Measurements from ENCODE around the gene NFKBIB.
"Not testable (repeated sequence)": the region's sequence is repeated elsewhere in the genome, so short reads cannot be mapped to it uniquely, and the experiment has no call there.

Gene NFKBIB

DNA sequence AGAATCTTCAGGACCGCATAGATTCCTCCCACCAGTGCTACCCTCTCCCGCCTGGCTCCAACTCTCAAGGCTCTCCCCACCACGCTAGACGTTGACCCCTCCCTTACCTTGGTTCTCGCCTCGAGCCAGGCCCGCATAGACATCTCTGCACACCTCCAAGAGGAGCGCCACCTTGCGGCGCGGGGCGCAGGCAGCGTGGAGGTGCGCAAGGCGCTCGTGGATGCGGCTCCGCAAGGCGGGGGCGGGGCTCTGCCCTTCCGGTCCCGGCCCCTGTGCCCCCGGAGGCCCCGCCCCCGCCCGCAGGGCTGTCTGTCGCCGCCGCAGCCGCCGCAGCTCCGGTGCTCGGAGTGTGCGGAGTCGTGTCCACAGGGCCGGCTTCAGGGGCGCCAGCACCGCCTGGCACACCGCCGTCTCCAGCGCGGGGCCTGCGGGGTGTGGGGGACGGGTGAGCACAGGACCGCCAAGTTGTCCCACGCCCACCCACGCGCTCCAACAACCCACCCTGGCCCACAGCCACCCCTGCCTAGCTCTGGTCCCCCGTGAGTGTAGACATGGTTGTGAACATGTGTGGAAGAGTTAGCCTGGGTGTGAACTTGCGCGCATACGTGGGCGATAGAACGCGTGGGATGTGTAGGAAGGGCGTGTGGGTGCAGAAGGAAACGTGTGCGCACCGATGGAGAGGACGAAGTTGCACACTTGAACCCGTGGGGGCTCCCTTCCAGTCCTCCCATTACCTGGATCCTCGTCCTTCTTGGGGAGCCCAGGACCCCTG is 29.7 kb upstream of the NFKBIB start:
- H3K4me3 ChIP-seq (ENCODE audit: insufficient read depth, low read length, poor library complexity, severe bottlenecking) = peak overlapping the region; percentile 51

DNA sequence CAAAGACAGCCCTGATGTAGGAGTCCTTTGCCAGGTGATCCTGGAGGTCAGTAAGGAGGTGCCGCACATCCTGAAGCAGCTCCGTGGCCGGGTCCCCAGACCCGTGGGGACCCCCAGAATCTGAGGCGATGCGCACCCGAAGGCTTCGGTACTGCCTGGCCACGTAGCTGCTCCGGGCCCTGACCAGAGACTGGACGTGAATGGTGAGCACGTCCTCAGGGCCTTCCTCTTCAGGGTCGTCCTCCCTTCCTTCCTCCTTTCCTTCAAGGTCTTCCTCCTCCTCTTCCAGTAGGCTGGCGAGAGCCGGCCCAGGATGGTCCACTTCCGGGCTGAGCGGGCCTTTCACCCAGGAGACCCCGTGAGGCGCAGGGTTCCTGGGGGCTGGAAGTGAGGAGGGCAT is 29.2 kb upstream of the NFKBIB start:
- H3K9me3 ChIP-seq (ENCODE audit: insufficient read depth, low read length) = no peaks in the 10 kb centered on the region
- no peak for TF ChIP-seq EZH2phosphoT487 (conservative IDR thresholded peaks at IDR 0.05; ENCODE audit: low read length)
- TF ChIP-seq, protein P1, sequence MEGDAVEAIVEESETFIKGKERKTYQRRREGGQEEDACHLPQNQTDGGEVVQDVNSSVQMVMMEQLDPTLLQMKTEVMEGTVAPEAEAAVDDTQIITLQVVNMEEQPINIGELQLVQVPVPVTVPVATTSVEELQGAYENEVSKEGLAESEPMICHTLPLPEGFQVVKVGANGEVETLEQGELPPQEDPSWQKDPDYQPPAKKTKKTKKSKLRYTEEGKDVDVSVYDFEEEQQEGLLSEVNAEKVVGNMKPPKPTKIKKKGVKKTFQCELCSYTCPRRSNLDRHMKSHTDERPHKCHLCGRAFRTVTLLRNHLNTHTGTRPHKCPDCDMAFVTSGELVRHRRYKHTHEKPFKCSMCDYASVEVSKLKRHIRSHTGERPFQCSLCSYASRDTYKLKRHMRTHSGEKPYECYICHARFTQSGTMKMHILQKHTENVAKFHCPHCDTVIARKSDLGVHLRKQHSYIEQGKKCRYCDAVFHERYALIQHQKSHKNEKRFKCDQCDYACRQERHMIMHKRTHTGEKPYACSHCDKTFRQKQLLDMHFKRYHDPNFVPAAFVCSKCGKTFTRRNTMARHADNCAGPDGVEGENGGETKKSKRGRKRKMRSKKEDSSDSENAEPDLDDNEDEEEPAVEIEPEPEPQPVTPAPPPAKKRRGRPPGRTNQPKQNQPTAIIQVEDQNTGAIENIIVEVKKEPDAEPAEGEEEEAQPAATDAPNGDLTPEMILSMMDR (IDR thresholded peaks at IDR 0.05; ENCODE audit: insufficient read depth, low read length, poor library complexity, severe bottlenecking) = no peak
- no peak overlapping the region for H2AFZ ChIP-seq (ENCODE audit: low read depth, low read length, severe bottlenecking)
- peak overlapping the region; percentile 49 for H3K4me3 ChIP-seq (ENCODE audit: insufficient read depth, low read length, poor library complexity, severe bottlenecking)
- H3K9me2 ChIP-seq (replicated peaks; ENCODE audit: insufficient read depth, low read length) = no peaks in the 10 kb centered on the region
- H3K79me2 ChIP-seq (ENCODE audit: insufficient read depth, low read length) = peaks cover 5% of the 10 kb centered on the region; the same call in 1 of the 2 replicates
- peak overlapping the region; percentile 71 for H3K9ac ChIP-seq (ENCODE audit: low read length)
- H4K20me1 ChIP-seq (ENCODE audit: low read depth, low read length) = no peaks in the 10 kb centered on the region
- H3K27me3 ChIP-seq (ENCODE audit: low read length) = no peaks in the 10 kb centered on the region
- H3K27ac ChIP-seq (ENCODE audit: low read depth, low read length) = peak overlapping the region; percentile 63; the same call in 1 of the 2 replicates
- no peaks in the 10 kb centered on the region for H3K36me3 ChIP-seq (ENCODE audit: low read length)
- H3F3A ChIP-seq (ENCODE audit: insufficient read depth) = peaks cover 34% of the 10 kb centered on the region
- H3K4me2 ChIP-seq (ENCODE audit: low read depth, low read length, poor library complexity, severe bottlenecking) = peak overlapping the region; percentile 74

More for the DNA sequence above, 29.7 kb upstream of the NFKBIB start:
- Histone ChIP-seq H3K4me2 (ENCODE audit: low read depth, low read length, poor library complexity, severe bottlenecking) (peak overlapping the region; percentile 74), H3F3A (ENCODE audit: insufficient read depth) (peaks cover 39% of the 10 kb centered on the region), H3K9me2 (replicated peaks; ENCODE audit: insufficient read depth, low read length) (no peaks in the 10 kb centered on the region), H3K9me3 (ENCODE audit: insufficient read depth, low read length) (no peaks in the 10 kb centered on the region), H3K27ac (ENCODE audit: low read depth, low read length) (peak overlapping the region; percentile 82), H3K79me2 (ENCODE audit: insufficient read depth, low read length) (peaks cover 5% of the 10 kb centered on the region; the same call in 1 of the 2 replicates), H3K9ac (ENCODE audit: low read length) (peak overlapping the region; percentile 71), H3K27me3 (ENCODE audit: low read length) (no peaks in the 10 kb centered on the region), H3K36me3 (ENCODE audit: low read length) (no peaks in the 10 kb centered on the region), H4K20me1 (ENCODE audit: low read depth, low read length) (no peaks in the 10 kb centered on the region), H2AFZ (ENCODE audit: low read depth, low read length, severe bottlenecking) (peak overlapping the region; percentile 15)
- TF ChIP-seq, protein P1 (IDR thresholded peaks at IDR 0.05; ENCODE audit: insufficient read depth, low read length, poor library complexity, severe bottlenecking) = peak; percentile 91
- TF ChIP-seq EZH2phosphoT487 (conservative IDR thresholded peaks at IDR 0.05; ENCODE audit: low read length) = no peak

DNA sequence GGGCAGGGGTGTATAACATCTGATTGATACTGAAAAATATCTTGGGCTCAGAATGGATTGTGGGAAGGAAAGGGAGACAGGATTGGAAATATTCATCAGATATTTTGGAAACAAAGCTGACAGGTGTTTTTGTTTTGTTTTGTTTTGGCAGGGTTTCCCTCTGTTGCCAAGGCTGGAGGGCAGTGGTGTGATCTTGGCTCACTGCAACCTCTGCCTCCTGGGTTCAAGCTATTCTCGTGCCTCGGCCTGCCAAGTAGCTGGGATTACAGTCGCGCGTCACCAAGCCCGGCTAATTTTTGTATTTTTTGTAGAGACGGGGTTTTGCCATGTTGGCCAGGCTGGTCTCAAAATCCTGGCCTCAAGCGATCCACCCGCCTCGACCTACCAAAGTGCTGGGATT is 26.4 kb upstream of the NFKBIB start:
- not testable (repeated sequence) for H3K36me3 ChIP-seq (ENCODE audit: low read length); H4K20me1 ChIP-seq (ENCODE audit: low read depth, low read length); H3K4me3 ChIP-seq (ENCODE audit: insufficient read depth, low read length, poor library complexity, severe bottlenecking); H3K27me3 ChIP-seq (ENCODE audit: low read length); H3K27ac ChIP-seq (ENCODE audit: low read depth, low read length); H3K9ac ChIP-seq (ENCODE audit: low read length); H3K4me2 ChIP-seq (ENCODE audit: low read depth, low read length, poor library complexity, severe bottlenecking); H2AFZ ChIP-seq (ENCODE audit: low read depth, low read length, severe bottlenecking); H3K79me2 ChIP-seq (ENCODE audit: insufficient read depth, low read length); H3K9me2 ChIP-seq (replicated peaks; ENCODE audit: insufficient read depth, low read length); H3K9me3 ChIP-seq (ENCODE audit: insufficient read depth, low read length)
- H3F3A ChIP-seq (ENCODE audit: insufficient read depth) = peaks cover 32% of the 10 kb centered on the region

All from SU-DHL-6 (cell line).